K562 (cell line): ENCODE data around the gene LGALS12. TPM values are rescaled to one million over a fixed set of nuclear protein-coding genes. Genes with fewer than 3 reads are reported as not detected.

Experiments
- ATAC-seq: fragments of 200-7000 bp; cut with Tn5 transposase; 3 replicates; pipeline ENCODE4 v1.9.1; 2020; ENCODE audit warnings: moderate library complexity
- BruUV-seq: library from RNA; stranded (reverse); fragments of 400-500 nt; replicated peaks from 2 replicates; lab custom pipeline; 2021; lab: Mats Ljungman, UMichigan
- CTCF ChIA-PET: fragments of 300-600 bp; formaldehyde crosslinking; extraction: SDS; loops from one replicate; lab custom pipeline; 2021; ENCODE audit warnings: low intra/inter-chr PET ratio; lab: Yijun Ruan, JAX
- POLR2A ChIA-PET: fragments of 300-600, 350-650 bp; sonication (Branson Sonifier 250); formaldehyde crosslinking; extraction: SDS; loops from one replicate; lab custom pipeline; 2021; ENCODE audit warnings: antibody characterized with exemption, inconsistent platforms; lab: Yijun Ruan, JAX
- DNase-seq, 4 experiments: peaks; one replicate each; pipeline versions ENCODE4 v3.0.0 to v3.0.0-alpha.2; 2011 to 2018; ENCODE audit warnings: low spot score in 3 of 4, mixed read lengths in 3 of 4; ENCODE audit errors: extremely low read depth in 1 of 4
- FAIRE-seq: peaks from 2 replicates; lab custom pipeline; 2011; peaks lifted over from hg19 to GRCh38; lab: Jason Lieb, UNC
- H2AFZ ChIP-seq: 2 replicates; pipeline ENCODE4 v1.6.0; 2011; ENCODE audit warnings: low read depth, low read length, control low read depth, inconsistent platforms
- H3K27ac ChIP-seq: fragments of 200-600 bp; 3 replicates; pipeline ENCODE4 v1.8.0; 2011; ENCODE audit warnings: low read depth, mild to moderate bottlenecking, control low read depth, inconsistent platforms, low read length, moderate library complexity, mixed read lengths; ENCODE audit errors: extremely low read depth
- H3K27me3 ChIP-seq, 2 experiments: fragments of 300-600 bp in 1 of 2; 2 replicates in 1 of 2; 3 replicates in 1 of 2; pipeline versions ENCODE4 v1.6.0 to v1.8.0; 2011; ENCODE audit warnings: inconsistent platforms in 2 of 2, low read length in 2 of 2, mild to moderate bottlenecking in 1 of 2, mixed read lengths in 1 of 2, moderate library complexity in 1 of 2; ENCODE audit not compliant: control insufficient read depth in 2 of 2, insufficient read depth in 2 of 2
- H3K36me3 ChIP-seq: fragments of 300-600 bp; 3 replicates; pipeline ENCODE4 v1.8.0; 2011; ENCODE audit warnings: mild to moderate bottlenecking, low read length, inconsistent platforms; ENCODE audit not compliant: control insufficient read depth, insufficient read depth
- H3K4me1 ChIP-seq, 2 experiments: fragments of 200-600 bp in 1 of 2; replicated peaks in 1 of 2; 2 replicates in 1 of 2; 3 replicates in 1 of 2; pipeline versions ENCODE4 v1.5.1 to v1.8.0; 2011; ENCODE audit warnings: inconsistent platforms in 2 of 2, low read length in 2 of 2, mild to moderate bottlenecking in 1 of 2, mixed read lengths in 1 of 2, moderate library complexity in 1 of 2; ENCODE audit not compliant: control insufficient read depth in 2 of 2, insufficient read depth in 2 of 2
- H3K4me2 ChIP-seq: 2 replicates; pipeline ENCODE4 v1.6.1; 2011; ENCODE audit warnings: low read length, control low read depth, inconsistent platforms, mixed read lengths; ENCODE audit not compliant: insufficient read depth
- H3K4me3 ChIP-seq: fragments of 200-600 bp; sonication (generic), shearing (Covaris generic); 2 replicates; pipeline ENCODE4 v1.5.1; 2016; ENCODE audit warnings: control low read depth, inconsistent platforms
- H3K79me2 ChIP-seq: fragments of 200-600 bp; 3 replicates; pipeline ENCODE4 v1.8.0; 2011; ENCODE audit warnings: low read length, inconsistent platforms; ENCODE audit not compliant: control insufficient read depth, insufficient read depth
- H3K9ac ChIP-seq, 2 experiments: 2 replicates each; pipeline versions ENCODE4 v1.6.0 to v1.6.1; 2011; ENCODE audit warnings: low read depth in 2 of 2, low read length in 2 of 2, control low read depth in 1 of 2, inconsistent platforms in 1 of 2, mild to moderate bottlenecking in 1 of 2, mixed read lengths in 1 of 2; ENCODE audit not compliant: insufficient read depth in 1 of 2
- H3K9me1 ChIP-seq: one replicate; pipeline ENCODE4 v1.6.0; 2011; ENCODE audit warnings: inconsistent platforms, mild to moderate bottlenecking, low read length, moderate library complexity; ENCODE audit not compliant: control insufficient read depth, insufficient read depth
- H3K9me3 ChIP-seq: replicated peaks from 2 replicates; pipeline ENCODE4 v1.5.1; 2011; ENCODE audit warnings: low read depth, low read length, inconsistent platforms; ENCODE audit not compliant: control insufficient read depth, insufficient read depth
- H4K20me1 ChIP-seq: replicated peaks from 2 replicates; pipeline ENCODE4 v1.6.1; 2011; ENCODE audit warnings: low read length, inconsistent platforms, mixed read lengths; ENCODE audit not compliant: control insufficient read depth, insufficient read depth
- ADNP ChIP-seq: fragments of 200-800 bp; sonication (Bioruptor generic); IDR thresholded peaks from 2 replicates; pipeline ENCODE4 v1.6.1; 2016; ENCODE audit warnings: missing genetic modification characterization, missing compliant biosample characterization
- ZFP91 ChIP-seq: sonication (generic); formaldehyde crosslinking; IDR thresholded peaks from 2 replicates; pipeline ENCODE4 v1.8.0; 2022; ENCODE audit warnings: mild to moderate bottlenecking, missing genetic modification reagents
- ZNF436 ChIP-seq: fragments of 250-450, 450-650 bp; sonication (Bioruptor Pico); formaldehyde crosslinking; IDR thresholded peaks from 2 replicates; pipeline ENCODE4 v1.7.0; 2020; ENCODE audit warnings: mild to moderate bottlenecking
- WGBS: fragments of 100-300 bp; shearing (Covaris generic); methylation state at CpG from one replicate; pipeline ENCODE4 v1.1.6; 2016; ENCODE audit warnings: low coverage, mixed read lengths; ENCODE audit not compliant: insufficient coverage; ENCODE audit errors: missing lambda C conversion rate; 5-methylcytosine and 5-hydroxymethylcytosine counted together
- in situ Hi-C: fragments of 300-500 bp; cut with MboI; formaldehyde crosslinking; loops from 4 replicates; pipeline ENCODE4 v1.15.0; 2018; ENCODE audit warnings: inconsistent platforms, mixed read lengths
- intact Hi-C: fragments of 100-400 bp; cut with micrococcal nuclease; formaldehyde crosslinking; loops from 2 replicates; pipeline ENCODE4 v1.14.2; 2022
- polyA plus RNA-seq, 8 experiments: library from polyadenylated mRNA; depleted of rRNA in 4 of 8; stranded (reverse) in 5 of 8; unstranded in 3 of 8; fragments of >200 nt; fragmentation: Nextera tagmentation in 2 of 8; fragmentation: Illumina TruSeq in 1 of 8; extraction: Ambion mirVana in 2 of 8; extraction: Trizol in 1 of 8; gene quantifications; 2 replicates each; pipeline versions ENCODE4 v1.2.1 to v1.2.3, GENCODE V29; 2011 to 2014; ENCODE audit warnings: inconsistent platforms in 1 of 8, missing spikeins in 1 of 8
- total RNA-seq, 7 experiments: library from RNA; depleted of rRNA in 6 of 7; stranded (reverse); fragments of >200 nt in 6 of 7; fragmentation: Illumina TruSeq in 2 of 7; extraction: Trizol in 2 of 7; gene quantifications; 2 replicates each; pipeline versions ENCODE4 v1.2.1 to v1.2.3, GENCODE V29; 2011 to 2021; ENCODE audit warnings: low replicate concordance in 1 of 7

LGALS12 gene
- total and polyA plus RNA-seq, 9 of the 15 experiments (the other 6 are each of a cell fraction or from before 2014, with no cell fraction given) = 0.66 to 8.0 (median 5.0) TPM

GRCh38 chr11:63491240-63491587 lies 14.7 kb upstream of the LGALS12 start:
- 0 out of 2 replicates have a peak, but pooled peaks have one; percentile 12 for TF ChIP-seq ADNP (tag)
- no peak for TF ChIP-seq ZNF436 (CRISPR knock-in tag)
- no peak for TF ChIP-seq ZFP91 (CRISPR knock-in tag)
- no peak for DNase-seq
- Histone ChIP-seq H3K36me3 (no peaks in the 10 kb centered on the region), H4K20me1 (no peaks in the 10 kb centered on the region), H2AFZ (no peak overlapping the region), H3K4me3 (no peak overlapping the region), H3K27ac (no peak overlapping the region), H3K4me1 (peaks cover 8 to 9% of the 10 kb centered on the region in 2 experiments; a peak in 3 of 5 replicates), H3K79me2 (no peaks in the 10 kb centered on the region), H3K9me3 (peaks cover 10% of the 10 kb centered on the region; the same call in 1 of the 2 replicates), H3K4me2 (peak overlapping the region; percentile 5; the same call in 1 of the 2 replicates), H3K9ac (no peak overlapping the region), H3K27me3 (no peaks in the 10 kb centered on the region), H3K9me1 (no peaks in the 10 kb centered on the region)
- CTCF ChIA-PET = interaction anchor here (0.7 kb wide), 1 partner anchor 107 kb away, joined by 3 read pairs; no protein-coding TSS in a partner anchor
- in situ Hi-C loops = no loop called here
- ATAC-seq = no peak
- POLR2A ChIA-PET = interaction anchor here (0.6 kb wide), 1 partner anchor 114 kb away, joined by 3 read pairs; no protein-coding TSS in a partner anchor
- intact Hi-C loops = no loop called here
- no TSS peak for BruUV-seq
- 74% methylated on average over 11 of the region's 13 CpGs for WGBS
- no peak for FAIRE-seq
